ENCODE measurements around the gene TRIO. TPM values are rescaled to one million over a fixed set of nuclear protein-coding genes. Genes with fewer than 3 reads are reported as not detected.

The TRIO gene
- total and polyA plus RNA-seq, 2 of the 8 experiments (the other 6 are each of a cell fraction or from before 2014, with no cell fraction given) = 35.1 to 69.1 TPM

DNA sequence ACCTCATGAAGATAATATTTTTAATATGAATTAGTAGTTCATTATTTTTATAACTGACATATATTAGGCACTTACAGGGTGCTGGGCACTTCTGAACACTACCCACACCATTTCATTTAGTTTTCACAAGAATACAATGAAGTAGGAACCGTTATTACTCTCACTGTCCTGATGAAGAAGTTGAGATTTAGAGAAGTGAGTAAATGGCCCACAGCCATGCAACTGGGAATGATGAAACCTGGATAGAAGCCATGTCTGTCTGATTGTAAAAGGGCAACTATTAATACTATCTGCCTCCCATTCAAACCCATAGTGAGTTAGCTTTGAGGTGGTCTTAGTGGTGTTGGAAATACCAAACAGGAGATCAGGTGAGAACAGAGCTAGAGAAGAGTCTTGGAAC, 408.9 kb downstream of the TRIO start:
- no peak overlapping the region for H2BK120ac ChIP-seq (replicated peaks; ENCODE audit: low read depth, low read length)
- H2BK12ac ChIP-seq (ENCODE audit: low read depth, low read length) = no peak overlapping the region
- no peaks in the 10 kb centered on the region for H3K23me2 ChIP-seq (ENCODE audit: low read depth, low read length)
- H3K9ac ChIP-seq (replicated peaks in 1 of 4; ENCODE audit: extremely low read depth in 1 of 4, low read depth in 3 of 4, low read length in 3 of 4) = no peak overlapping the region
- ChIA-PET CTCF (ENCODE audit: partially characterized antibody) (interaction anchor here (1.0 to 1.4 kb wide), 3 partner anchors 17 to 121 kb away, joined by 3 to 4 read pairs (median 4); no protein-coding TSS in a partner anchor), POLR2A (ENCODE audit: partially characterized antibody) (no interaction called here)
- no peaks in the 10 kb centered on the region for H3K4me1 ChIP-seq (replicated peaks in 1 of 4; ENCODE audit: control insufficient read depth in 3 of 4, insufficient read depth in 4 of 4, low read length in 3 of 4)
- H3K4me3 ChIP-seq (ENCODE audit: extremely low read depth in 1 of 4, insufficient read depth in 2 of 4, low read depth in 3 of 4, low read length in 4 of 4) = no peak overlapping the region
- DNase-seq (ENCODE audit: low read depth in 1 of 2, low spot score in 2 of 2) (no peak), FAIRE-seq (no peak)
- H4K20me1 ChIP-seq (replicated peaks in 1 of 2; ENCODE audit: control insufficient read depth in 1 of 2, insufficient read depth in 2 of 2, low read length in 2 of 2) = no peaks in the 10 kb centered on the region
- no peak overlapping the region for H3K4ac ChIP-seq (replicated peaks; ENCODE audit: insufficient read length, low read depth, low read length)
- no peak overlapping the region for H2AK5ac ChIP-seq (ENCODE audit: low read depth, low read length)
- no peak overlapping the region for H3K56ac ChIP-seq (replicated peaks; ENCODE audit: insufficient read length, low read depth, low read length)
- H3K79me1 ChIP-seq (ENCODE audit: low read depth, low read length) = no peaks in the 10 kb centered on the region
- no peak overlapping the region for H2BK15ac ChIP-seq (ENCODE audit: low read length)
- no peak overlapping the region for H4K91ac ChIP-seq (replicated peaks; ENCODE audit: insufficient read length, low read length)
- H4K8ac ChIP-seq (ENCODE audit: extremely low read depth, insufficient read depth, low read length) = no peak overlapping the region
- H3K27me3 ChIP-seq (replicated peaks in 1 of 4; ENCODE audit: control insufficient read depth in 3 of 4, extremely low read depth in 1 of 4, insufficient read depth in 3 of 4, low read length in 3 of 4) = no peaks in the 10 kb centered on the region
- no peak overlapping the region for H3K27ac ChIP-seq (ENCODE audit: low read depth, low read length)
- no peak overlapping the region for H2AFZ ChIP-seq (ENCODE audit: low read length)
- H2BK5ac ChIP-seq (ENCODE audit: low read depth, low read length) = no peak overlapping the region
- no peaks in the 10 kb centered on the region for H3K79me2 ChIP-seq (ENCODE audit: control insufficient read depth in 1 of 2, insufficient read depth in 2 of 2, low read length in 2 of 2)
- H3K18ac ChIP-seq (ENCODE audit: extremely low read depth, low read length) = no peak overlapping the region
- H2BK20ac ChIP-seq (ENCODE audit: low read length) = no peak overlapping the region
- H3K4me2 ChIP-seq (ENCODE audit: insufficient read depth in 1 of 2, low read depth in 2 of 2, low read length in 2 of 2) = no peak overlapping the region
- H3K23ac ChIP-seq (ENCODE audit: insufficient read length) = no peak overlapping the region
- H3K9me3 ChIP-seq (ENCODE audit: insufficient read depth in 2 of 2, low read depth in 1 of 2, low read length in 1 of 2) = no peaks in the 10 kb centered on the region
- no peak overlapping the region for H3K14ac ChIP-seq (ENCODE audit: insufficient read length)
- WGBS, 2 experiments (ENCODE audit: extremely low coverage in 1 of 2, insufficient coverage in 1 of 2, insufficient read length in 1 of 2, insufficient replicate concordance in 2 of 2, low coverage in 1 of 2, low lambda C conversion rate in 2 of 2, missing lambda C conversion rate in 1 of 2) = 81% methylated on average over 1 of the region's 1 CpG; no CpG with 5 or more reads in 1 of the 2 experiments
- H3K36me3 ChIP-seq (ENCODE audit: control insufficient read depth in 2 of 4, insufficient read depth in 4 of 4, low read length in 3 of 4) = no peaks in the 10 kb centered on the region
- H4K5ac ChIP-seq (ENCODE audit: insufficient read length, low read depth, low read length) = no peak overlapping the region
- TF ChIP-seq POU5F1 (IDR thresholded peaks at IDR 0.05; ENCODE audit: low read depth, low read length) (no peak), RXRA (IDR thresholded peaks at IDR 0.05; ENCODE audit: insufficient read depth, low read depth, low read length) (no peak), RBBP5 (IDR thresholded peaks at IDR 0.05; ENCODE audit: borderline replicate concordance, low read depth, low read length) (no peak), TEAD4 (IDR thresholded peaks at IDR 0.05; ENCODE audit: low read depth, low read length) (no peak), RNF2 (IDR thresholded peaks at IDR 0.05; ENCODE audit: borderline replicate concordance, low read depth, low read length, missing control alignments, poor library complexity, severe bottlenecking) (no peak), KDM5A (IDR thresholded peaks at IDR 0.05; ENCODE audit: low read length) (no peak), EGR1 (IDR thresholded peaks at IDR 0.05; ENCODE audit: borderline replicate concordance, low read depth, low read length) (no peak), BRCA1 (IDR thresholded peaks at IDR 0.05; ENCODE audit: low read depth, low read length) (no peak), CEBPB (IDR thresholded peaks at IDR 0.05; ENCODE audit: low read depth, low read length) (no peak), SRF (IDR thresholded peaks at IDR 0.05; ENCODE audit: low read depth, low read length) (no peak), CBX8 (IDR thresholded peaks at IDR 0.05; ENCODE audit: borderline replicate concordance, low read depth, low read length) (no peak), SP4 (IDR thresholded peaks at IDR 0.05; ENCODE audit: low read length) (no peak), TCF12 (IDR thresholded peaks at IDR 0.05; ENCODE audit: low read depth, low read length) (no peak), BCL11A (IDR thresholded peaks at IDR 0.05; ENCODE audit: low read depth in 2 of 2, low read length in 2 of 2) (no peak)
- TF ChIP-seq, protein P1, sequence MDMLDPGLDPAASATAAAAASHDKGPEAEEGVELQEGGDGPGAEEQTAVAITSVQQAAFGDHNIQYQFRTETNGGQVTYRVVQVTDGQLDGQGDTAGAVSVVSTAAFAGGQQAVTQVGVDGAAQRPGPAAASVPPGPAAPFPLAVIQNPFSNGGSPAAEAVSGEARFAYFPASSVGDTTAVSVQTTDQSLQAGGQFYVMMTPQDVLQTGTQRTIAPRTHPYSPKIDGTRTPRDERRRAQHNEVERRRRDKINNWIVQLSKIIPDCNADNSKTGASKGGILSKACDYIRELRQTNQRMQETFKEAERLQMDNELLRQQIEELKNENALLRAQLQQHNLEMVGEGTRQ (IDR thresholded peaks at IDR 0.05; ENCODE audit: low read length) = no peak
